ENCODE data around the gene TAF11L12. TPM values are rescaled to one million over a fixed set of nuclear protein-coding genes. Genes with fewer than 3 reads are reported as not detected.

Gene TAF11L12
- not detected in 2 replicates for total RNA-seq

DNA sequence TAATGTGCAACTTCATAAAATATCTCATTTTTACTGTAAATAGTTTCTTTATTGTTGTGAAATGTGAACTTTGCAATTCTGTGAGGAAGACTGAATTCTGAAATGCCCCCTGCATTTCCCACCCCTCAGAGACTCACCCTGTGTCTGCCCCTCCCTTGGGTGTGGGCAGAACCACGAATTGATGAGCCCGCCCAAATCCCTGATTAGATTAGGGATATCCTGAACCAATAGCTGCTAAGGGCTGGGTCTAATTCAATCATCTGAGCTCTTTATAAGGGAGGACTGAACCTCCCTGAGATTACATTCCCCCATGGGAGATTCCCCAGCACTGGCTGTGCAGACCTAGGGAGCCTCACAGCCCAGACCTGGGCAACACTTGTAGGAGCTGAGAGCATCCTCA, at the start of gene TAF11L12:
Gene TAF11L12 (plus strand): TSS at position 301 of the 400 bp plus-strand sequence.

DNA sequence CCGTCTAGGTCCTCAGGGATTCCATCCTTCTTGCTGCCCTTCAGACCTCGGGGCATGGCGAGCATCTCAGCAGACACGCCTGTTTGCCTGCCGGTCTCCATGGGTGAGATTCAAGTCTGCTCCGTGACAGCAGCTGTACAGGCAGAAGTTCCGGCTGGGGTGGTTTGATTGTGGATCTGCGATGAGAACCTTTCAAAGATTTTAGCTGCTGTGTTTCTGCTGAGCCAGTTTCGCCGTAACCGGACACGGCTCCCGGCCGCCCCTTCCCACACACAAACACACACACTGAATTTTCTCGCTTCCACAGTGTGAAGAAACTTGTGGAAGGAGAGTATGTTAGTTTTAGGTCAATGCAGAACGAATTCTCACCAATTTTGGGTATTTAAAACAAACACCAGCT, 24.5 kb upstream of the TAF11L12 start, which contains the start of gene TAF11L7:
Gene TAF11L7 (minus strand): TSS at position 101 of the 400 bp plus-strand sequence.

DNA sequence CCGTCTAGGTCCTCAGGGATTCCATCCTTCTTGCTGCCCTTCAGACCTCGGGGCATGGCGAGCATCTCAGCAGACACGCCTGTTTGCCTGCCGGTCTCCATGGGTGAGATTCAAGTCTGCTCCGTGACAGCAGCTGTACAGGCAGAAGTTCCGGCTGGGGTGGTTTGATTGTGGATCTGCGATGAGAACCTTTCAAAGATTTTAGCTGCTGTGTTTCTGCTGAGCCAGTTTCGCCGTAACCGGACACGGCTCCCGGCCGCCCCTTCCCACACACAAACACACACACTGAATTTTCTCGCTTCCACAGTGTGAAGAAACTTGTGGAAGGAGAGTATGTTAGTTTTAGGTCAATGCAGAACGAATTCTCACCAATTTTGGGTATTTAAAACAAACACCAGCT, 19.3 kb upstream of the TAF11L12 start, which contains the start of gene TAF11L8:
Gene TAF11L8 (minus strand): TSS at position 101 of the 400 bp plus-strand sequence.

DNA sequence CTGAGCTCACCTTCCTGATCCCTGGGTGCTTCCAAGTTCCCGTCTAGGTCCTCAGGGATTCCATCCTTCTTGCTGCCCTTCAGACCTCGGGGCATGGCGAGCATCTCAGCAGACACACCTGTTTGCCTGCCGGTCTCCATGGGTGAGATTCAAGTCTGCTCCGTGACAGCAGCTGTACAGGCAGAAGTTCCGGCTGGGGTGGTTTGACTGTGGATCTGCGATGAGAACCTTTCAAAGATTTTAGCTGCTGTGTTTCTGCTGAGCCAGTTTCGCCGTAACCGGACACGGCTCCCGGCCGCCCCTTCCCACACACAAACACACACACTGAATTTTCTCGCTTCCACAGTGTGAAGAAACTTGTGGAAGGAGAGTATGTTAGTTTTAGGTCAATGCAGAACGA, 15.9 kb upstream of the TAF11L12 start, which contains the start of gene TAF11L9:
Gene TAF11L9 (minus strand): TSS at position 140 of the 400 bp plus-strand sequence.

DNA sequence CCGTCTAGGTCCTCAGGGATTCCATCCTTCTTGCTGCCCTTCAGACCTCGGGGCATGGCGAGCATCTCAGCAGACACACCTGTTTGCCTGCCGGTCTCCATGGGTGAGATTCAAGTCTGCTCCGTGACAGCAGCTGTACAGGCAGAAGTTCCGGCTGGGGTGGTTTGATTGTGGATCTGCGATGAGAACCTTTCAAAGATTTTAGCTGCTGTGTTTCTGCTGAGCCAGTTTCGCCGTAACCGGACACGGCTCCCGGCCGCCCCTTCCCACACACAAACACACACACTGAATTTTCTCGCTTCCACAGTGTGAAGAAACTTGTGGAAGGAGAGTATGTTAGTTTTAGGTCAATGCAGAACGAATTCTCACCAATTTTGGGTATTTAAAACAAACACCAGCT, 12.5 kb upstream of the TAF11L12 start, which contains the start of gene TAF11L10:
Gene TAF11L10 (minus strand): TSS at position 101 of the 400 bp plus-strand sequence.

DNA sequence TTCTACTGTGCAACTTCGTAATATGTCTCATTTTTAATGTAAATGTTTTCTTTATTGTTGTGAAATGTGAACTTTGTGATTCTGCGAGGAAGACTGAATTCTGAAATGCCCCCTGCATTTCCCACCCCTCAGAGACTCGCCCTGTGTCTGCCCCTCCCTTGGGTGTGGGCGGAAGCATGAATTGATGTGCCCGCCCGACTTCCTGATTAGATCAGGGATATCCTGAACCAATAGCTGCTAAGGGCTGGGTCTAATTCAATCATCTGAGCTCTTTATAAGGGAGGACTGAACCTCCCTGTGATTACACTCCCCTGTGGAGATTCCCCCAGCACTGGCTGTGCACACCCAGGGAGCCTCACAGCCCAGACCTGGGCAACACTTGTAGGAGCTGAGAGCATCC, 6.3 kb upstream of the TAF11L12 start, which contains the start of gene TAF11L11:
Gene TAF11L11 (plus strand): TSS at position 304 of the 400 bp plus-strand sequence.

DNA sequence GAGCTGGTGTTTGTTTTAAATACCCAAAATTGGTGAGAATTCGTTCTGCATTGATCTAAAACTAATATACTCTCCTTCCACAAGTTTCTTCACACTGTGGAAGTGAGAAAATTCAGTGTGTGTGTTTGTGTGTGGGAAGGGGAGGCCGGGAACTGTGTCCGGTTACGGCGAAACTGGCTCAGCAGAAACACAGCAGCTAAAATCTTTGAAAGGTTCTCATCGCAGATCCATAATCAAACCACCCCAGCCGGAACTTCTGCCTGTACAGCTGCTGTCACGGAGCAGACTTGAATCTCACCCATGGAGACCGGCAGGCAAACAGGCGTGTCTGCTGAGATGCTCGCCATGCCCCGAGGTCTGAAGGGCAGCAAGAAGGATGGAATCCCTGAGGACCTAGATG, 21.6 kb downstream of the TAF11L12 start, which contains the start of gene TAF11L13:
Gene TAF11L13 (plus strand): TSS at position 301 of the 400 bp plus-strand sequence.

DNA sequence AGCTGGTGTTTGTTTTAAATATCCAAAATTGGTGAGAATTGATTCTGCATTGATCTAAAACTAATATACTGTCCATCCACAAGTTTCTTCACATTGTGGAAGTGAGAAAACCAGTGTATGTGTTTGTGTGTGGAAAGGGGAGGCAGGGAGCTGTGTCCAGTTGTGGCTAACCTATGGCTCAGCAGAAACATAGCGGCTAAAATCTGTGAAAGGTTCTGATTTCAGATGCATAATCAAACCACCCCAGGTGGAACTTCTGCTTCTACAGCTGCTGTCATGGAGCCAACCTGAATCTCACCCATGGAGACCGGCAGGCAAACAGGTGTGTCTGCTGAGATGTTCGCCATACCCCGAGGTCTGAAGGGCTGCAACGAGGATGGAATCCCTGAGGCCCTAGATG, 24.0 kb downstream of the TAF11L12 start, which contains the start of gene TAF11L14:
Gene TAF11L14 (plus strand): TSS at position 301 of the 400 bp plus-strand sequence.

Other genes with a start within 250 kb of the TAF11L12 start
- not detected in 2 replicates for gene TAF11L2, start 112.2 kb upstream of the TAF11L12 start, total RNA-seq
- not detected in 2 replicates for gene TAF11L3, start 92.0 kb upstream of the TAF11L12 start, total RNA-seq
- gene TAF11L4, start 88.6 kb upstream of the TAF11L12 start, total RNA-seq: not detected in 2 replicates
- gene TAF11L5, start 85.2 kb upstream of the TAF11L12 start, total RNA-seq: not detected in 2 replicates
- not detected in 2 replicates for gene TAF11L6, start 81.7 kb upstream of the TAF11L12 start, total RNA-seq
- gene TAF11L7, start 24.6 kb upstream of the TAF11L12 start, total RNA-seq: not detected in 2 replicates
- gene TAF11L8, start 19.4 kb upstream of the TAF11L12 start, total RNA-seq: not detected in 2 replicates
- not detected in 2 replicates for gene TAF11L9, start 16.0 kb upstream of the TAF11L12 start, total RNA-seq
- not detected in 2 replicates for gene TAF11L10, start 12.6 kb upstream of the TAF11L12 start, total RNA-seq
- gene TAF11L11, start 6.2 kb upstream of the TAF11L12 start, total RNA-seq: not detected in 2 replicates
- not detected in 2 replicates for gene TAF11L13, start 21.7 kb downstream of the TAF11L12 start, total RNA-seq
- not detected in 2 replicates for gene TAF11L14, start 24.1 kb downstream of the TAF11L12 start, total RNA-seq